ENCODE measurements around the gene LRP1B.

Gene LRP1B

GRCh38 chr2:140295767-140296166 is 1835.0 kb downstream of the LRP1B start:
- TF ChIP-seq GATA2 (IDR thresholded peaks at IDR 0.05; ENCODE audit: low read depth, low read length) (no peak), GATA3 (IDR thresholded peaks at IDR 0.05; ENCODE audit: low read depth, low read length) (no peak)

- TF ChIP-seq GATA3 (IDR thresholded peaks at IDR 0.05; ENCODE audit: low read depth, low read length), result no peak
- no peak for TF ChIP-seq GATA2 (IDR thresholded peaks at IDR 0.05; ENCODE audit: low read depth, low read length)
Observed at GRCh38 chr2:140288726-140289125, 1842.1 kb downstream of the LRP1B start.

- TF ChIP-seq GATA2 (IDR thresholded peaks at IDR 0.05; ENCODE audit: low read depth, low read length) (no peak), GATA3 (IDR thresholded peaks at IDR 0.05; ENCODE audit: low read depth, low read length) (no peak)
Observed at GRCh38 chr2:140288213-140288612, 1842.6 kb downstream of the LRP1B start.

GRCh38 chr2:140286377-140286776 is 1844.4 kb downstream of the LRP1B start:
- no peak for TF ChIP-seq GATA3 (IDR thresholded peaks at IDR 0.05; ENCODE audit: low read depth, low read length)
- TF ChIP-seq GATA2 (IDR thresholded peaks at IDR 0.05; ENCODE audit: low read depth, low read length), result no peak

- no peak for TF ChIP-seq GATA2 (IDR thresholded peaks at IDR 0.05; ENCODE audit: low read depth, low read length)
- TF ChIP-seq GATA3 (IDR thresholded peaks at IDR 0.05; ENCODE audit: low read depth, low read length), result no peak
Observed at GRCh38 chr2:140276661-140277060, 1854.2 kb downstream of the LRP1B start.

- TF ChIP-seq GATA2 (IDR thresholded peaks at IDR 0.05; ENCODE audit: low read depth, low read length) (no peak), GATA3 (IDR thresholded peaks at IDR 0.05; ENCODE audit: low read depth, low read length) (no peak)
Observed at GRCh38 chr2:140275427-140275826, 1855.4 kb downstream of the LRP1B start.

- TF ChIP-seq GATA2 (IDR thresholded peaks at IDR 0.05; ENCODE audit: low read depth, low read length) (no peak), GATA3 (IDR thresholded peaks at IDR 0.05; ENCODE audit: low read depth, low read length) (no peak)
Observed at GRCh38 chr2:140274891-140275290, 1855.9 kb downstream of the LRP1B start.

GRCh38 chr2:140273958-140274357 is 1856.9 kb downstream of the LRP1B start:
- TF ChIP-seq GATA3 (IDR thresholded peaks at IDR 0.05; ENCODE audit: low read depth, low read length) (no peak), GATA2 (IDR thresholded peaks at IDR 0.05; ENCODE audit: low read depth, low read length) (no peak)

- TF ChIP-seq GATA2 (IDR thresholded peaks at IDR 0.05; ENCODE audit: low read depth, low read length) (no peak), GATA3 (IDR thresholded peaks at IDR 0.05; ENCODE audit: low read depth, low read length) (no peak)
Observed at GRCh38 chr2:140273408-140273807, 1857.4 kb downstream of the LRP1B start.

- TF ChIP-seq GATA3 (IDR thresholded peaks at IDR 0.05; ENCODE audit: low read depth, low read length) (no peak), GATA2 (IDR thresholded peaks at IDR 0.05; ENCODE audit: low read depth, low read length) (no peak)
Observed at GRCh38 chr2:140270224-140270623, 1860.6 kb downstream of the LRP1B start.

GRCh38 chr2:140269000-140269399 is 1861.8 kb downstream of the LRP1B start:
- no peak for TF ChIP-seq GATA3 (IDR thresholded peaks at IDR 0.05; ENCODE audit: low read depth, low read length)

GRCh38 chr2:140262908-140263307 is 1867.9 kb downstream of the LRP1B start:
- TF ChIP-seq GATA3 (IDR thresholded peaks at IDR 0.05; ENCODE audit: low read depth, low read length) (no peak), GATA2 (IDR thresholded peaks at IDR 0.05; ENCODE audit: low read depth, low read length) (no peak)

- TF ChIP-seq GATA3 (IDR thresholded peaks at IDR 0.05; ENCODE audit: low read depth, low read length), result no peak
- TF ChIP-seq GATA2 (IDR thresholded peaks at IDR 0.05; ENCODE audit: low read depth, low read length), result no peak
Observed at GRCh38 chr2:140257692-140258300, 1873.0 kb downstream of the LRP1B start.

GRCh38 chr2:140256080-140256479 is 1874.7 kb downstream of the LRP1B start:
- TF ChIP-seq GATA2 (IDR thresholded peaks at IDR 0.05; ENCODE audit: low read depth, low read length) (no peak), GATA3 (IDR thresholded peaks at IDR 0.05; ENCODE audit: low read depth, low read length) (no peak)

- TF ChIP-seq GATA2 (IDR thresholded peaks at IDR 0.05; ENCODE audit: low read depth, low read length) (no peak), GATA3 (IDR thresholded peaks at IDR 0.05; ENCODE audit: low read depth, low read length) (no peak)
Observed at GRCh38 chr2:140249821-140250220, 1881.0 kb downstream of the LRP1B start.

- TF ChIP-seq GATA3 (IDR thresholded peaks at IDR 0.05; ENCODE audit: low read depth, low read length) (no peak), GATA2 (IDR thresholded peaks at IDR 0.05; ENCODE audit: low read depth, low read length) (no peak)
Observed at GRCh38 chr2:140248623-140249022, 1882.2 kb downstream of the LRP1B start.
